Duodenal mucosa (tissue), 2 donors: Measurements from ENCODE around the gene RIN3.

Experiments
- H3K27ac ChIP-seq: one replicate; pipeline ENCODE4 v1.7.0; 2013; ENCODE audit warnings: low read depth, low read length
- H3K27me3 ChIP-seq, 2 donors: one replicate each; pipeline ENCODE4 v1.7.0; 2013; ENCODE audit warnings: low read length in 2 of 2, control low read depth in 1 of 2; ENCODE audit not compliant: insufficient read depth in 2 of 2, control insufficient read depth in 1 of 2
- H3K36me3 ChIP-seq, 2 donors: one replicate each; pipeline ENCODE4 v1.7.0; 2013; ENCODE audit warnings: low read length in 2 of 2, control low read depth in 1 of 2; ENCODE audit not compliant: insufficient read depth in 2 of 2, control insufficient read depth in 1 of 2
- H3K4me1 ChIP-seq, 2 donors: one replicate each; pipeline ENCODE4 v1.7.0; 2013; ENCODE audit warnings: low read length in 2 of 2, control low read depth in 1 of 2; ENCODE audit not compliant: insufficient read depth in 2 of 2, control insufficient read depth in 1 of 2
- H3K4me3 ChIP-seq, 2 donors: one replicate each; pipeline ENCODE4 v1.7.0; 2013; ENCODE audit warnings: low read length in 2 of 2, low read depth in 1 of 2
- H3K9ac ChIP-seq, 2 donors: one replicate each; pipeline ENCODE4 v1.7.0; 2013; ENCODE audit warnings: low read length in 2 of 2, low read depth in 1 of 2
- H3K9me3 ChIP-seq, 2 donors: one replicate each; pipeline ENCODE4 v1.7.0; 2013; ENCODE audit warnings: low read length in 2 of 2, control low read depth in 1 of 2; ENCODE audit not compliant: control insufficient read depth in 1 of 2

RIN3 gene

GRCh38 chr14:92596331-92596907 is 82.8 kb downstream of the RIN3 start:
- no peaks in the 10 kb centered on the region for H3K27me3 ChIP-seq
- H3K9me3 ChIP-seq = no peaks in the 10 kb centered on the region
- no peak overlapping the region for H3K9ac ChIP-seq
- no peak overlapping the region for H3K27ac ChIP-seq
- H3K4me3 ChIP-seq = peak overlapping the region; percentile 4 to 48
- peaks cover 0 to 3% of the 10 kb centered on the region in 2 donors for H3K36me3 ChIP-seq
- peaks cover 12 to 23% of the 10 kb centered on the region in 2 donors for H3K4me1 ChIP-seq

GRCh38 chr14:92597906-92598905 is 84.6 kb downstream of the RIN3 start:
- Histone ChIP-seq H3K9me3 (no peaks in the 10 kb centered on the region), H3K9ac (no peak overlapping the region), H3K4me3 (no peak overlapping the region), H3K27me3 (no peaks in the 10 kb centered on the region), H3K4me1 (peaks cover 12 to 25% of the 10 kb centered on the region in 2 donors), H3K27ac (no peak overlapping the region), H3K36me3 (peaks cover 3 to 4% of the 10 kb centered on the region in 2 donors)

- H3K27me3 ChIP-seq = no peaks in the 10 kb centered on the region
- H3K36me3 ChIP-seq = peaks cover 0 to 4% of the 10 kb centered on the region in 2 donors
- no peak overlapping the region for H3K4me3 ChIP-seq
- H3K9ac ChIP-seq = no peak overlapping the region
- no peaks in the 10 kb centered on the region for H3K9me3 ChIP-seq
- H3K27ac ChIP-seq = no peak overlapping the region
- H3K4me1 ChIP-seq = peaks cover 12 to 39% of the 10 kb centered on the region in 2 donors
Observed at GRCh38 chr14:92599811-92600210, 86.2 kb downstream of the RIN3 start.

- Histone ChIP-seq H3K4me1 (peaks cover 12 to 39% of the 10 kb centered on the region in 2 donors), H3K27me3 (no peaks in the 10 kb centered on the region), H3K9ac (no peak overlapping the region), H3K27ac (no peak overlapping the region), H3K36me3 (peaks cover 0 to 4% of the 10 kb centered on the region in 2 donors), H3K9me3 (no peaks in the 10 kb centered on the region), H3K4me3 (no peak overlapping the region)
Observed at GRCh38 chr14:92600318-92601053, 86.9 kb downstream of the RIN3 start.

- Histone ChIP-seq H3K9ac (no peak overlapping the region), H3K9me3 (no peaks in the 10 kb centered on the region), H3K4me1 (peaks cover 7 to 40% of the 10 kb centered on the region in 2 donors), H3K27ac (no peak overlapping the region), H3K27me3 (no peaks in the 10 kb centered on the region), H3K36me3 (peaks cover 0 to 4% of the 10 kb centered on the region in 2 donors), H3K4me3 (no peak overlapping the region)
Observed at GRCh38 chr14:92601131-92601710, 87.6 kb downstream of the RIN3 start.

GRCh38 chr14:92601757-92602417 is 88.3 kb downstream of the RIN3 start:
- no peak overlapping the region for H3K9ac ChIP-seq
- H3K4me1 ChIP-seq = peaks cover under 1 to 37% of the 10 kb centered on the region in 2 donors
- H3K9me3 ChIP-seq = no peaks in the 10 kb centered on the region
- peaks cover 0 to 4% of the 10 kb centered on the region in 2 donors for H3K36me3 ChIP-seq
- no peaks in the 10 kb centered on the region for H3K27me3 ChIP-seq
- H3K4me3 ChIP-seq = no peak overlapping the region
- H3K27ac ChIP-seq = no peak overlapping the region

- peaks cover 4 to 43% of the 10 kb centered on the region in 2 donors for H3K4me1 ChIP-seq
- no peaks in the 10 kb centered on the region for H3K9me3 ChIP-seq
- peaks cover 0 to 4% of the 10 kb centered on the region in 2 donors for H3K36me3 ChIP-seq
- no peak overlapping the region for H3K4me3 ChIP-seq
- no peak overlapping the region for H3K27ac ChIP-seq
- H3K9ac ChIP-seq = no peak overlapping the region
- no peaks in the 10 kb centered on the region for H3K27me3 ChIP-seq
Observed at GRCh38 chr14:92603309-92604242, 90.0 kb downstream of the RIN3 start.

- Histone ChIP-seq H3K36me3 (peaks cover 0 to 4% of the 10 kb centered on the region in 2 donors), H3K4me3 (no peak overlapping the region), H3K4me1 (peaks cover 11 to 51% of the 10 kb centered on the region in 2 donors), H3K9me3 (no peaks in the 10 kb centered on the region), H3K27ac (no peak overlapping the region), H3K27me3 (no peaks in the 10 kb centered on the region), H3K9ac (no peak overlapping the region)
Observed at GRCh38 chr14:92605274-92605940, 91.8 kb downstream of the RIN3 start.
